GM13976 (cell line): Measurements from ENCODE around the gene PHF19.

ENCODE experiments used
- DNase-seq: peaks from one replicate; pipeline ENCODE4 v3.0.0; 2012; ENCODE audit warnings: low spot score
- CTCF ChIP-seq: IDR thresholded peaks from 2 replicates; pipeline ENCODE4 v1.5.1; 2012; ENCODE audit warnings: borderline replicate concordance, mild to moderate bottlenecking; ENCODE audit not compliant: insufficient read depth; ENCODE audit errors: extremely low read depth, missing control alignments, control extremely low read depth
- in situ Hi-C: fragments of 300-500 bp; cut with MboI; formaldehyde crosslinking; loops from one replicate; pipeline ENCODE4 v1.12.0; 2022; ENCODE audit warnings: low sequenced_read_pairs, mixed read lengths, inconsistent platforms; ENCODE audit not compliant: unreplicated experiment

The PHF19 gene

GRCh38 chr9:120916991-120917880, 40.2 kb upstream of the PHF19 start:
- no peak for TF ChIP-seq CTCF
- in situ Hi-C loops = no loop called here
- no peak for DNase-seq

- in situ Hi-C loops = no loop called here
- TF ChIP-seq CTCF = no peak
- no peak for DNase-seq
Measured at GRCh38 chr9:120916588-120916987, 39.6 kb upstream of the PHF19 start.

GRCh38 chr9:120915854-120916470, 39.0 kb upstream of the PHF19 start:
- in situ Hi-C loops = no loop called here
- no peak for DNase-seq
- TF ChIP-seq CTCF = no peak

GRCh38 chr9:120914953-120915352, 38.0 kb upstream of the PHF19 start:
- in situ Hi-C loops = no loop called here
- no peak for TF ChIP-seq CTCF
- DNase-seq = no peak

GRCh38 chr9:120914396-120914795, 37.4 kb upstream of the PHF19 start:
- in situ Hi-C loops = no loop called here
- DNase-seq = no peak
- no peak for TF ChIP-seq CTCF

GRCh38 chr9:120913647-120914264, 36.8 kb upstream of the PHF19 start:
- DNase-seq = no peak
- TF ChIP-seq CTCF = no peak
- in situ Hi-C loops = no loop called here
